AG09309 (cell line): ENCODE measurements around the gene FAM120AOS.

Experiments used
- DNase-seq: peaks from one replicate; pipeline ENCODE4 v3.0.0-alpha.2; 2010; ENCODE audit warnings: low read depth
- H3K4me3 ChIP-seq: 2 replicates; pipeline ENCODE4 v1.5.1; 2011; ENCODE audit warnings: mild to moderate bottlenecking, low read depth, low read length, moderate library complexity; ENCODE audit not compliant: control insufficient read depth
- TF ChIP-seq, protein P1 (sequence below): IDR thresholded peaks from 2 replicates; pipeline ENCODE4 v1.5.1; 2011; ENCODE audit warnings: mild to moderate bottlenecking, low read depth, low read length, inconsistent platforms; ENCODE audit not compliant: insufficient read depth, control insufficient read depth; ENCODE audit errors: missing control alignments

FAM120AOS gene

DNA sequence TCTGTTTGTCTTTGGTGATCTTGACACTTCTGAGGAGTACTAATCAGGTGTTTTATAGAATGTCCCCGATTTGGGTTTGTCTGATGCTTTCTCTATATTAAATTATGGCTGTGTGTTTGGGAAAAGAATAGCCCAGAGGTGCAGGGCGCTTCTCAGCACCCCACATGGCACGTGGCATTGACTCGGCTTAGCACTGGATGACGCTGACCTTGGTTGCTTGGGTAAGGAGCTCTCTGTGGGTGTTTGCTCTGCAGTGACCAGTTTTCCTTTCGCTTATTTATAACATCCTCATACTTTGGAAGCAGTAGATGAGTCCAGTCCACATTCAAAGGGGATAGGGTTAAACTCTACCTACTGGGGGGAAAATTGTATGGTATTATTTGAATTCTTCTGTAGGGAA is 12.5 kb upstream of the FAM120AOS start:
- TF ChIP-seq, protein P1, sequence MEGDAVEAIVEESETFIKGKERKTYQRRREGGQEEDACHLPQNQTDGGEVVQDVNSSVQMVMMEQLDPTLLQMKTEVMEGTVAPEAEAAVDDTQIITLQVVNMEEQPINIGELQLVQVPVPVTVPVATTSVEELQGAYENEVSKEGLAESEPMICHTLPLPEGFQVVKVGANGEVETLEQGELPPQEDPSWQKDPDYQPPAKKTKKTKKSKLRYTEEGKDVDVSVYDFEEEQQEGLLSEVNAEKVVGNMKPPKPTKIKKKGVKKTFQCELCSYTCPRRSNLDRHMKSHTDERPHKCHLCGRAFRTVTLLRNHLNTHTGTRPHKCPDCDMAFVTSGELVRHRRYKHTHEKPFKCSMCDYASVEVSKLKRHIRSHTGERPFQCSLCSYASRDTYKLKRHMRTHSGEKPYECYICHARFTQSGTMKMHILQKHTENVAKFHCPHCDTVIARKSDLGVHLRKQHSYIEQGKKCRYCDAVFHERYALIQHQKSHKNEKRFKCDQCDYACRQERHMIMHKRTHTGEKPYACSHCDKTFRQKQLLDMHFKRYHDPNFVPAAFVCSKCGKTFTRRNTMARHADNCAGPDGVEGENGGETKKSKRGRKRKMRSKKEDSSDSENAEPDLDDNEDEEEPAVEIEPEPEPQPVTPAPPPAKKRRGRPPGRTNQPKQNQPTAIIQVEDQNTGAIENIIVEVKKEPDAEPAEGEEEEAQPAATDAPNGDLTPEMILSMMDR = no peak
- no peak overlapping the region for H3K4me3 ChIP-seq
- no peak for DNase-seq

- no peak for DNase-seq
- TF ChIP-seq, protein P1 = no peak
- H3K4me3 ChIP-seq = no peak overlapping the region
Measured at GRCh38 chr9:93464876-93465275, 11.5 kb upstream of the FAM120AOS start.

GRCh38 chr9:93464395-93464794 is 11.0 kb upstream of the FAM120AOS start:
- H3K4me3 ChIP-seq = no peak overlapping the region
- no peak for DNase-seq
- TF ChIP-seq, protein P1 = no peak

GRCh38 chr9:93463638-93464248 is 10.4 kb upstream of the FAM120AOS start:
- no peak overlapping the region for H3K4me3 ChIP-seq
- no peak for DNase-seq
- TF ChIP-seq, protein P1 = no peak

GRCh38 chr9:93461821-93462220 is 8.4 kb upstream of the FAM120AOS start:
- TF ChIP-seq, protein P1 = no peak
- no peak for DNase-seq
- no peak overlapping the region for H3K4me3 ChIP-seq

DNA sequence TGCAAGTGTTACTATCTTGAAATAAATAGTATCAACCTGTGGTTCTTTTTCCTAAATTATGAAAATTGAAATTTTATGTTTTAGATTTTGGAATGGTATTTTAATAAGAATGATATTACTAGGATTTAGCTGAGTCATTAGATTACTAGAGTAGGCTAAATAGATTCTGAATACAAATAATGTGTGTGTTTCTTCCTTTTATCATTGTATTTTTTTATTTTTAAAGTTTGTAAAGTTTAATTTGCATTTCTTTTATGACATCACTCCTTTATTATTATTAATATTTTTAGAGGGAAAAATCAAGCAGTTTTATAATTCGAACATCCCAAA is 8.0 kb upstream of the FAM120AOS start:
- no peak overlapping the region for H3K4me3 ChIP-seq
- TF ChIP-seq, protein P1 = no peak
- DNase-seq = no peak

DNA sequence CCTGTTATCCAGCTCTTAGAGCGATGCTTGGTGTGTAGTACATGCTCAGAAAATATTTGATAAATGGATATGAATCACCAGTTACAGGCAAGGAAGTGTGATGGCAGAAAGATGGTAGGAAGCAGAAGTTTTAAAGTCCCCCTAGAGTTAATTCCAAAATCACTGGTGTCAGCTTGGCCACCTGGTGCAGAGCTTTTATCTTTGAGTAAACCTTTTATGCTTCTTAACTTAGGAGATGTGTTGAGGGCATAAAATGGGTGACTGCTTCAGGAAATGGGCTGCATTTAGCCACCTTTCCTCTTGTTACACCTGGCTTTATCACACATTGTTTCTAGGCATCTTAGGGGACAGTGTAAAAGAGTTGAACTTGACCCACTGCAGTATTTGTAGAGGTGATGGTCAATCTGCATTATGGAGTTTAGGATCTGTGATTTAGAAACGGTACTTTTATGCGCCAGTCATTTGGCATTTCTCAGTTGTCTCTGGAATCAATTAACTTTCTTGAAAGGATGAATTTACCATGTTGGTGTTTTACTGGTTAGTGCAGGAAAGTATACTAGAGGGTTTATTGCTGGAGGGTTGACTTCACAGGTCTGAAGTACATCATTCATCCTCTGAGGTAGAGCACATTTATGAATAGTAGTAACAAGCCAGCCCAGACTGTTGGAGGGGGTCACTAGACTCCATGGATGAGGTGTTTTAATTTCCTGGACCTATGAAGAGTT is 7.5 kb upstream of the FAM120AOS start:
- no peak overlapping the region for H3K4me3 ChIP-seq
- TF ChIP-seq, protein P1 = no peak
- DNase-seq = no peak
